CD4-positive, alpha-beta memory T cell (primary cell): ENCODE measurements around the gene TMEM183A. TPM values are rescaled to one million over a fixed set of nuclear protein-coding genes. Genes with fewer than 3 reads are reported as not detected.
"Not testable (repeated sequence)": the region's sequence is repeated elsewhere in the genome, so short reads cannot be mapped to it uniquely, and the experiment has no call there.

ENCODE experiments used
- CTCF ChIA-PET: fragments of 350-600 bp; sonication (Branson Sonifier 250); formaldehyde crosslinking; loops from one replicate; lab custom pipeline; 2021; ENCODE audit warnings: inconsistent platforms; ENCODE audit not compliant: partially characterized antibody; lab: Charles Lee
- POLR2A ChIA-PET: fragments of 350-600 bp; sonication (Branson Sonifier 250); formaldehyde crosslinking; loops from one replicate; lab custom pipeline; 2021; ENCODE audit not compliant: partially characterized antibody; lab: Charles Lee
- DNase-seq, 5 donors: peaks; one replicate each; pipeline versions ENCODE4 v3.0.0 to v3.0.0-alpha.2; 2020 to 2022; ENCODE audit warnings: mixed read lengths in 1 of 5
- H3K27ac ChIP-seq: one replicate; pipeline ENCODE4 v1.7.0; 2013; ENCODE audit warnings: low read depth, low read length
- H3K27me3 ChIP-seq: 2 replicates; pipeline ENCODE4 v1.7.0; 2013; ENCODE audit warnings: mild to moderate bottlenecking, low read length, moderate library complexity; ENCODE audit not compliant: insufficient read depth
- H3K36me3 ChIP-seq: 2 replicates; pipeline ENCODE4 v1.7.0; 2013; ENCODE audit warnings: mild to moderate bottlenecking, low read length, moderate library complexity; ENCODE audit not compliant: insufficient read depth
- H3K4me1 ChIP-seq: 2 replicates; pipeline ENCODE4 v1.7.0; 2013; ENCODE audit warnings: mild to moderate bottlenecking, low read length, moderate library complexity; ENCODE audit not compliant: insufficient read depth
- H3K4me3 ChIP-seq, 2 donors: one replicate each; pipeline ENCODE4 v1.7.0; 2013; ENCODE audit warnings: low read length in 2 of 2, mild to moderate bottlenecking in 1 of 2
- H3K9me3 ChIP-seq, 2 donors: one replicate each; pipeline ENCODE4 v1.7.0; 2013; ENCODE audit warnings: low read length in 2 of 2, control low read depth in 1 of 2; ENCODE audit not compliant: control insufficient read depth in 1 of 2
- H3K27ac Mint-ChIP-seq, 7 donors: one replicate each; pipeline ENCODE4 v1.8.0; 2020 to 2021; ENCODE audit warnings: mixed read lengths in 7 of 7, mild to moderate bottlenecking in 6 of 7, inconsistent platforms in 3 of 7, moderate library complexity in 3 of 7
- H3K27me3 Mint-ChIP-seq, 2 donors: one replicate each; pipeline ENCODE4 v1.8.0; 2020 to 2021; ENCODE audit warnings: mixed read lengths in 2 of 2
- H3K36me3 Mint-ChIP-seq, 2 donors: one replicate each; pipeline ENCODE4 v1.8.0; 2020 to 2021; ENCODE audit warnings: mixed read lengths in 2 of 2, inconsistent platforms in 1 of 2, mild to moderate bottlenecking in 1 of 2
- H3K4me1 Mint-ChIP-seq, 4 donors: one replicate each; pipeline ENCODE4 v1.8.0; 2020 to 2021; ENCODE audit warnings: mixed read lengths in 4 of 4, mild to moderate bottlenecking in 1 of 4
- H3K4me3 Mint-ChIP-seq, 8 donors: one replicate each; pipeline ENCODE4 v1.8.0; 2020 to 2021; ENCODE audit warnings: mixed read lengths in 8 of 8, mild to moderate bottlenecking in 7 of 8, moderate library complexity in 6 of 8, inconsistent platforms in 3 of 8
- H3K9me3 Mint-ChIP-seq, 8 donors: one replicate each; pipeline ENCODE4 v1.8.0; 2020 to 2021; ENCODE audit warnings: mixed read lengths in 8 of 8, mild to moderate bottlenecking in 5 of 8, inconsistent platforms in 3 of 8, moderate library complexity in 1 of 8
- intact Hi-C: fragments of 100-400 bp; cut with micrococcal nuclease; formaldehyde crosslinking; loops from one replicate; pipeline ENCODE4 v1.15.1; 2023
- polyA plus RNA-seq, 2 donors: library from polyadenylated mRNA; unstranded; fragments of 300-500 nt; fragmentation: Illumina TruSeq; gene quantifications; one replicate each; pipeline ENCODE4 v1.2.3, GENCODE V29; 2021
- total RNA-seq, 2 experiments: library from RNA; stranded (reverse); gene quantifications; one replicate each; pipeline ENCODE4 v1.2.3, GENCODE V29; 2021

The TMEM183A gene
- total and polyA plus RNA-seq, 4 experiments from 2014 or later = 53.9 to 71.2 (median 69.8) TPM

DNA sequence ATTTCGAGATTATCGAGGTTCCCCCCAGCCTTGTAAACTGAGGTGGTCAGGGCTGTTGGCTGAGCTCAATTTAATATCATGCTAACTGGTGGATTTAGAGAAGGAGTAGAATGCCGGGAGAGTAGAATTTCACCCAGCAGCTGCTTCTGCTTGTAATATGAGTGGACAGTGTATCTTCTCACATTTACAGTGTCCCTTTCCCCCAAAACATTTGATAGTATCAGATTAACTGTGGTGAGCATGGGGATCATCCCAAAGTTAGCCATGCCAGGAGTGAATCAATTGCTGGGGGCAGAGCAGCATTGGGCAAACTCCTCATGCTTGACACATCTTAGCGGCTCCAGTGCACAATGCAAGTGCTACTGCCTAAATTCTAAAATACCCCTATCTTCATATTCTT, 9.9 kb downstream of the TMEM183A start:
- H3K9me3 ChIP-seq = no peaks in the 10 kb centered on the region
- H3K27ac ChIP-seq = no peak overlapping the region
- Mint-ChIP-seq H3K36me3 (peaks cover 60 to 91% of the 10 kb centered on the region in 2 donors), H3K9me3 (no peaks in the 10 kb centered on the region), H3K27ac (no peak overlapping the region), H3K4me3 (no peak overlapping the region), H3K27me3 (no peaks in the 10 kb centered on the region), H3K4me1 (peaks cover 11 to 17% (median 12%) of the 10 kb centered on the region in 4 donors)
- no peak overlapping the region for H3K4me3 ChIP-seq
- intact Hi-C loops = no loop called here
- H3K27me3 ChIP-seq = no peaks in the 10 kb centered on the region
- POLR2A ChIA-PET = interaction anchor here (1.7 kb wide), 1 partner anchor 10 kb away, joined by 9 read pairs; the partner anchor contains the start of gene TMEM183A
- CTCF ChIA-PET = interaction anchor here (1.2 kb wide), 1 partner anchor 16 kb away, joined by 3 read pairs; no protein-coding TSS in a partner anchor
- H3K36me3 ChIP-seq = peaks cover 71% of the 10 kb centered on the region
- H3K4me1 ChIP-seq = no peaks in the 10 kb centered on the region
- no peak for DNase-seq

DNA sequence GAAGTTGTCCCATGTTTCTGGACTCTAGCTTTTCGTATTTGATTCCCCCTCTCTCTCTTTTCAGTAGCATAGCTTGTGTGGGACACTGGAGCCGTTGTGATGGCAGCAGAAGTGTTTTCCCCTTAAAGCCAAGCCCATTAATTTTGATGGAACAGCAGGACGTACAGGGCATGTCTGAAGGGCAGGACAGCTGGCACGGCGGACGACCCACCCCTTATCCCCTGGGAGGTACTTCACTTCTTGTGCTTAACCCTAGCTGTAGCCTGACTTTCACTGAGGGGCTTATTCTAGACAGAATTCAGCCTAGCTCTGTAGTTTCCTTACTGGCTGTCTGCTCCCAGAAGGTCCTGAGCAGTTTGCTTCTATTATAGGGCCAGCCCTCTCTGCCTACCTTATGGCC, 10.5 kb downstream of the TMEM183A start:
- peaks cover 55 to 89% of the 10 kb centered on the region in 2 donors for H3K36me3 Mint-ChIP-seq
- DNase-seq = no peak
- Histone ChIP-seq H3K27me3 (no peaks in the 10 kb centered on the region), H3K36me3 (peaks cover 71% of the 10 kb centered on the region), H3K9me3 (no peaks in the 10 kb centered on the region), H3K27ac (no peak overlapping the region), H3K4me1 (no peaks in the 10 kb centered on the region), H3K4me3 (no peak overlapping the region)
- H3K4me1 Mint-ChIP-seq = peaks cover 9 to 12% (median 11%) of the 10 kb centered on the region in 4 donors
- H3K4me3 Mint-ChIP-seq = no peak overlapping the region
- H3K9me3 Mint-ChIP-seq = no peaks in the 10 kb centered on the region
- H3K27ac Mint-ChIP-seq = peak overlapping the region in 1 of 7 donors; percentile 70
- CTCF ChIA-PET = interaction anchor here (1.2 kb wide), 1 partner anchor 17 kb away, joined by 3 read pairs; no protein-coding TSS in a partner anchor
- intact Hi-C loops = no loop called here
- POLR2A ChIA-PET = interaction anchor here (1.4 to 1.7 kb wide), 2 partner anchors 10 to 17 kb away, joined by 3 to 9 read pairs; partner anchors contain the start of gene TMEM183A
- H3K27me3 Mint-ChIP-seq = no peaks in the 10 kb centered on the region

DNA sequence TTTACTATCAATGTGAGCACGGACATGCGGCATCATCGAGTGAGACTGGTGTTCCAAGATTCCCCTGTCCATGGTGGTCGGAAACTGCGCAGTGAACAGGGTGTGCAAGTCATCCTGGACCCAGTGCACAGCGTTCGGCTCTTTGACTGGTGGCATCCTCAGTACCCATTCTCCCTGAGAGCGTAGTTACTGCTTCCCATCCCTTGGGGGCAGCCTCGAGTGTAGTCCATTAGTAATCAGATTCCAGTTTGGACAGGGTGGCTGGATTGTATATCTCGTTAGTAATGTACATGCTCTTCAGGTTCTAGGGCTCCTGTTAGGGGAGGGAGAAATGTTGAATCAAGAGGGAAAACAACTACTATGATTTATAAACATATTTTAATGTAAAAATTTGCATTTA, 15.7 kb downstream of the TMEM183A start:
- H3K9me3 ChIP-seq, H3K4me3 Mint-ChIP-seq, H3K9me3 Mint-ChIP-seq, H3K27ac Mint-ChIP-seq, DNase-seq, intact Hi-C loops, H3K27ac ChIP-seq, H3K27me3 ChIP-seq, H3K27me3 Mint-ChIP-seq, H3K4me3 ChIP-seq: not testable (repeated sequence)
- CTCF ChIA-PET = interaction anchor here (1.9 kb wide), 1 partner anchor 17 kb away, joined by 4 read pairs; no protein-coding TSS in a partner anchor
- H3K36me3 Mint-ChIP-seq = peaks cover 21 to 56% of the 10 kb centered on the region in 2 donors
- peaks cover 4 to 16% (median 11%) of the 10 kb centered on the region in 4 donors for H3K4me1 Mint-ChIP-seq
- H3K4me1 ChIP-seq = peaks cover 13% of the 10 kb centered on the region
- POLR2A ChIA-PET = interaction anchor here (2.7 kb wide), 1 partner anchor 16 kb away, joined by 14 read pairs; the partner anchor contains the start of gene TMEM183A
- H3K36me3 ChIP-seq = peaks cover 42% of the 10 kb centered on the region

DNA sequence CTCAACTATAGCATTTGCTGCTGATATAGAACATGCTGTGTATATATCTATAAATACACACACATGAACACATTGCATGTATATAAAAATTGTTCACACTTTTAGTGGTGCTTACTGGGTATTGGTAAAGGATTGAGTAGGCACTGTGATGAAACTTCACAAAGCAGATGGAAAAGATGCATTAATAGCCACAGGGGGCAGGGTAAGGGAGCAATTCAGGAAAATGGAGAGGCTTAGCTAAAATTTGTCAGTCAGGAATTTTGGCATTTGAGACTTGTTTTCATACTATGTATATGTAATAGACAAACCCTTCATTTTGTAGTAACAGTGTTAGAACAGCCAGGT, 18.5 kb downstream of the TMEM183A start:
- Mint-ChIP-seq H3K27ac (peak overlapping the region; percentile 65 to 90 (median 78)), H3K36me3 (peaks cover 8 to 31% of the 10 kb centered on the region in 2 donors), H3K9me3 (peaks cover 0 to 2% (median 0%) of the 10 kb centered on the region in 8 donors), H3K27me3 (peaks cover 0 to 2% of the 10 kb centered on the region in 2 donors), H3K4me3 (peak overlapping the region; percentile 71 to 86 (median 80)), H3K4me1 (peaks cover 4 to 16% (median 11%) of the 10 kb centered on the region in 4 donors)
- intact Hi-C loops = loop anchor here (1.0 to 5.0 kb wide), 2 partner anchors 18 to 58 kb away; partner anchors contain the start of genes CYB5R1 and TMEM183A
- Histone ChIP-seq H3K27me3 (no peaks in the 10 kb centered on the region), H3K4me1 (peaks cover 13% of the 10 kb centered on the region), H3K4me3 (no peak overlapping the region), H3K27ac (no peak overlapping the region), H3K9me3 (no peaks in the 10 kb centered on the region), H3K36me3 (peaks cover 21% of the 10 kb centered on the region)
- peak in 2 of 5 donors; percentile 5 to 9 for DNase-seq
- ChIA-PET CTCF (interaction anchor here (1.2 to 1.9 kb wide), 3 partner anchors 10 to 242 kb away, joined by 3 to 14 read pairs (median 3); no protein-coding TSS in a partner anchor), POLR2A (interaction anchor here (0.5 to 4.4 kb wide), 4 partner anchors 18 to 137 kb away, joined by 3 to 49 read pairs (median 4); partner anchors contain the start of genes CYB5R1, KLHL12 and TMEM183A)

DNA sequence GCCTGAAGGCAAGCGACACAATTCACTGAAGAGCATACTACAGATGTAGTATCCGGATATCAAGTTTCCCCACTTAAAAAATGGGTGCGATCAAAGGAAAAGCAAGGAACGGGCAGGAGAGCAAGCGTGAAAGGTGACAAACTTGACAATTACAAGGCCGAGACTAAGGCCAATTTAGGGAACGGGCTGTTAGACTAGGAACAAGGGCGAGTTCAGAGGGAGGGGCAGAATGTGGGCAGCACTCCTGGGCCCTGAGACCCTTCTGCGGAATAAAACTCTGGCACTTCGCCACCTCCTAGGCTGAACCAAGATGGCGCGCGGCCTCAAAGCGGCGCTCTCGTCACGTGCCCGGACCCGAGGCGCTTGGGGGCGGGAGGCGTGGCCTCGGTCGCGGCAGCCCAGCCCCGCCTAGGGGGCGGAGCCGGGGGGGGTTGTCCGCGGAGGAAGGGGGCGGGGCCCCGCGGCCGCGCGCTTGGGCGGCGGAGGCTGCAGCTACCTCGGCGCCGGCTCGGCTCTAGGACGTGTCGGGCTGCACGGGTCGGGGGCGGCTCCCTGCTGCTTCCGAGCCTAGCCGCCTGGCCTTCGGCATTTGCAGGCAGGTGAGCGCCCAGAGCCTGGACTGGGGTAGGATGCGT, 19.0 kb downstream of the TMEM183A start, which contains the start of gene PPFIA4:
TSS of gene PPFIA4 (plus strand) at position 461 of the 635 bp plus-strand sequence. CDS start 12,518 bp downstream, outside the sequence.
- peaks cover 0 to 2% (median 0%) of the 10 kb centered on the region in 8 donors for H3K9me3 Mint-ChIP-seq

DNA sequence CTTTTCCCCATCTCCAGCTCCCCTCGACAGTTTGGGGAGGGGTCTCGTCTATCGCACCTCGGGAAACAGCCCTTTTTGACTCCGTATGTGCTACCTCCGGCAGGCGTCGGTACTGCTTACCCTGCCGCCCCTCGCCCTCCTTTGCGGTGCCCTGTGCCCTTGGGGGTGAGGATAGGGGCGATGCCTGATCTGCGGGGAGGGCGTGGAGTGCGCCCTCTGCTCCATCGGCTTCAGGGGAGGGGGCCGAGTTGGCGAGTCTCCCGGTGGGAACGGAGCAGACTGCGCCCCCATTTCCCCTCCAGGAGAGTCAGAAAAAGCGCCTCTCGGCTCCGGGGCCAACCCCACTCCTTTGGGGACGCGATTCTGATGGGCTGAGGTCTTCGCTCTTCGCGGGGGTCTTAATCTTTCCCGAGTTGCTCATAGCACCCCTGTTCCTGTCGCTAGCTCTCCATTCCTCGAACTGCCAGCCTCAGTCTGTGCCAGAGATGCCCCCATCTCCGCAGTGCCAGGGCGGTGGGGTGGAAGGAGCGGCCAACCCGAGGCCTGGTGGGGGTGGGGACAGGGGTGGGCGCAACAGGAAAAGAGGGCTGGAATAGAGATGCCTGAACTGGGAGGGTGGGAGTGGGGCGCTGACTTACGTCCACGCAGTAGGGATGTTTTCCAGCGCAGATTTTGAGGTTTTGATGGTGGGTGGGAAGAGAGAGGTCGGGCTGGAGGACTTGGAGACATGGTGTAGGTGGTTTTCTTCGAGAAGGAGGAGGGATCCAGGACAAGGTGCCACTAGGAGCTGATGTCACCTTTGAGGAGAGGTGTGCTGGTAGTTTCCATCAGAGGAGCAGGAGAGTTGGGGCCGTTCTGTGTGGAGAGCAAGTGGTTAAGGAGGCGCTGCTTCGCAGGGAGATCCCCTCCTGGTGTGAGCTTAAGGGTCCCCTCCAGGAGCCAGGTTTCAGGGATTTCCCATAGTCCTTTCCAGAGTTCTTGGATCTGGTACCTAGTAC, 19.8 kb downstream of the TMEM183A start:
- Mint-ChIP-seq H3K27ac (peak overlapping the region; percentile 23 to 80 (median 72)), H3K4me3 (peak overlapping the region; percentile 79 to 83 (median 80)), H3K27me3 (peaks cover 0 to 2% of the 10 kb centered on the region in 2 donors), H3K4me1 (peaks cover 4 to 16% (median 11%) of the 10 kb centered on the region in 4 donors), H3K9me3 (peaks cover 0 to 2% (median 0%) of the 10 kb centered on the region in 8 donors), H3K36me3 (peaks cover 3 to 18% of the 10 kb centered on the region in 2 donors)
- peaks cover 9% of the 10 kb centered on the region for H3K36me3 ChIP-seq
- CTCF ChIA-PET = interaction anchor here (1.2 to 2.2 kb wide), 4 partner anchors 9 to 241 kb away, joined by 3 to 14 read pairs (median 8); no protein-coding TSS in a partner anchor
- no peaks in the 10 kb centered on the region for H3K9me3 ChIP-seq
- H3K27ac ChIP-seq = peak overlapping the region; percentile 46
- H3K4me1 ChIP-seq = peaks cover 13% of the 10 kb centered on the region
- DNase-seq = no peak
- intact Hi-C loops = loop anchor here (1.0 to 5.0 kb wide), 2 partner anchors 20 to 60 kb away; partner anchors contain the start of genes CYB5R1 and TMEM183A
- H3K4me3 ChIP-seq = peak overlapping the region; percentile 60 to 81
- H3K27me3 ChIP-seq = no peaks in the 10 kb centered on the region
- POLR2A ChIA-PET = interaction anchor here (0.8 to 4.4 kb wide), 3 partner anchors 14 to 294 kb away, joined by 3 to 49 read pairs (median 3); partner anchors contain the start of gene TMEM183A

More for the DNA sequence above, 19.0 kb downstream of the TMEM183A start, which contains the start of gene PPFIA4:
- no peaks in the 10 kb centered on the region for H3K9me3 ChIP-seq
- H3K27ac ChIP-seq = peak within 1 kb of the TSS; percentile 46
- CTCF ChIA-PET = interaction anchor here (1.2 to 1.9 kb wide), 3 partner anchors 9 to 241 kb away, joined by 3 to 14 read pairs (median 3); no protein-coding TSS in a partner anchor
- peak within 1 kb of the TSS; percentile 79 to 86 (median 81) for H3K4me3 Mint-ChIP-seq
- peaks cover 13% of the 10 kb centered on the region for H3K4me1 ChIP-seq
- peaks cover 17% of the 10 kb centered on the region for H3K36me3 ChIP-seq
- intact Hi-C loops = loop anchor here (1.0 to 5.0 kb wide), 2 partner anchors 19 to 59 kb away; partner anchors contain the start of genes CYB5R1 and TMEM183A
- H3K27me3 Mint-ChIP-seq = peaks cover 0 to 2% of the 10 kb centered on the region in 2 donors
- POLR2A ChIA-PET = interaction anchor here (0.5 to 4.4 kb wide), 5 partner anchors 15 to 295 kb away, joined by 3 to 49 read pairs (median 3); partner anchors contain the start of genes CYB5R1 and TMEM183A
- peaks cover 4 to 16% (median 11%) of the 10 kb centered on the region in 4 donors for H3K4me1 Mint-ChIP-seq
- DNase-seq = peak; percentile 76 to 90 (median 85)
- H3K4me3 ChIP-seq = peak within 1 kb of the TSS; percentile 60 to 81
- peaks cover 7 to 26% of the 10 kb centered on the region in 2 donors for H3K36me3 Mint-ChIP-seq
- H3K27me3 ChIP-seq = no peaks in the 10 kb centered on the region
- peak within 1 kb of the TSS; percentile 65 to 90 (median 80) for H3K27ac Mint-ChIP-seq
